ENCODE results near the gene NANOS3. TPM values are rescaled to one million over a fixed set of nuclear protein-coding genes. Genes with fewer than 3 reads are reported as not detected.

The NANOS3 gene
- total and polyA plus RNA-seq, 2 of the 13 experiments (the other 11 are each of a cell fraction or from before 2014, with no cell fraction given), result 0.21 TPM; not detected in 1

GRCh38 chr19:13906521-13906904 lies 29.6 kb downstream of the NANOS3 start (continued):
- TF ChIP-seq E2F1 (CRISPR knock-in tag; IDR thresholded peaks at IDR 0.05), result no peak
- TF ChIP-seq ATF4 (CRISPR knock-in tag; IDR thresholded peaks at IDR 0.05), result peak in 1 of 2 experiments; percentile 74; a peak in 2 of 4 replicates
- TF ChIP-seq NBN (conservative IDR thresholded peaks at IDR 0.05), result no peak
- no peak for TF ChIP-seq ZNF607 (CRISPR knock-in tag; IDR thresholded peaks at IDR 0.05; ENCODE audit: borderline replicate concordance)
- TF ChIP-seq SOX13 (IDR thresholded peaks at IDR 0.05), result no peak
- no peak for TF ChIP-seq SOX13 (CRISPR knock-in tag; conservative IDR thresholded peaks at IDR 0.05 in 1 of 2, IDR thresholded peaks at IDR 0.05 in 1 of 2)
- TF ChIP-seq HMGXB4 (CRISPR knock-in tag; IDR thresholded peaks at IDR 0.05; ENCODE audit: borderline replicate concordance in 1 of 2, low read depth in 1 of 2), result 0 out of 4 replicates have a peak, but pooled peaks of 1 of the 2 experiments have one; percentile 5
- no peak for TF ChIP-seq TERF1 (CRISPR knock-in tag; IDR thresholded peaks at IDR 0.05)
- no peak for TF ChIP-seq ZNF879 (CRISPR knock-in tag; IDR thresholded peaks at IDR 0.05)
- TF ChIP-seq UBTF (CRISPR knock-in tag; IDR thresholded peaks at IDR 0.05), result no peak; the same call in 1 of the 2 replicates
- no peak for TF ChIP-seq THRA (CRISPR knock-in tag; IDR thresholded peaks at IDR 0.05; ENCODE audit: borderline replicate concordance)
- peak; percentile 30; the same call in 1 of the 2 replicates for TF ChIP-seq ESRRA (CRISPR knock-in tag; IDR thresholded peaks at IDR 0.05; ENCODE audit: low read depth)
- TF ChIP-seq ZNF775 (CRISPR knock-in tag; IDR thresholded peaks at IDR 0.05; ENCODE audit: borderline replicate concordance), result no peak
- TF ChIP-seq SMAD3 (CRISPR knock-in tag; IDR thresholded peaks at IDR 0.05), result no peak
- no peak for TF ChIP-seq NRL (CRISPR knock-in tag; IDR thresholded peaks at IDR 0.05; ENCODE audit: borderline replicate concordance)
- TF ChIP-seq ZNF557 (CRISPR knock-in tag; IDR thresholded peaks at IDR 0.05), result no peak
- TF ChIP-seq ZNF543 (CRISPR knock-in tag; IDR thresholded peaks at IDR 0.05), result no peak
- TF ChIP-seq ZNF3 (CRISPR knock-in tag; IDR thresholded peaks at IDR 0.05), result no peak
- peak; percentile 72 for TF ChIP-seq ZEB1 (IDR thresholded peaks at IDR 0.05; ENCODE audit: insufficient replicate concordance, low read depth)
- TF ChIP-seq ZMYM2 (CRISPR knock-in tag; IDR thresholded peaks at IDR 0.05), result no peak
- TF ChIP-seq TOPORS (CRISPR knock-in tag; IDR thresholded peaks at IDR 0.05), result no peak

Measured in HepG2 (cell line).